PC-3 (cell line): ENCODE results near the gene AKNA. TPM values are rescaled to one million over a fixed set of nuclear protein-coding genes. Genes with fewer than 3 reads are reported as not detected.

Experiments used
- ATAC-seq: fragments of 200-7000 bp; cut with Tn5 transposase; 2 replicates; pipeline ENCODE4 v1.9.1; 2020; ENCODE audit warnings: mild to moderate bottlenecking, moderate library complexity
- BruUV-seq: library from RNA; stranded (reverse); fragments of 400-500 nt; replicated peaks from 2 replicates; lab custom pipeline; 2021; lab: Mats Ljungman, UMichigan
- CTCF ChIA-PET: fragments of 300-600 bp; sonication (Branson Sonifier 250); formaldehyde crosslinking; loops from one replicate; lab custom pipeline; 2022; ENCODE audit warnings: antibody characterized with exemption; lab: Charles Lee
- POLR2A ChIA-PET: fragments of 300-600 bp; sonication (Branson Sonifier 250); formaldehyde crosslinking; loops from one replicate; lab custom pipeline; 2022; ENCODE audit warnings: antibody characterized with exemption; ENCODE audit not compliant: unreplicated experiment; lab: Charles Lee
- DNase-seq: peaks from one replicate; pipeline ENCODE4 v3.0.0-alpha.2; 2015
- H2AFZ ChIP-seq: fragments of 300-600 bp; sonication (generic); 2 replicates; pipeline ENCODE4 v1.6.0; 2016; ENCODE audit warnings: antibody characterized with exemption, low read length
- H3F3A ChIP-seq: fragments of 300-600 bp; sonication (generic); one replicate; pipeline ENCODE4 v1.6.0; 2017; ENCODE audit warnings: antibody characterized with exemption, low read length, control low read depth, mild to moderate bottlenecking; ENCODE audit not compliant: unreplicated experiment
- H3K27ac ChIP-seq: fragments of 300-600 bp; sonication (generic); 2 replicates; pipeline ENCODE4 v1.5.1; 2016; ENCODE audit warnings: mild to moderate bottlenecking, low read length
- H3K27me3 ChIP-seq: fragments of 300-600 bp; sonication (generic); 2 replicates; pipeline ENCODE4 v1.6.1; 2016; ENCODE audit warnings: low read length, mixed read lengths
- H3K36me3 ChIP-seq: fragments of 300-600 bp; sonication (generic); 2 replicates; pipeline ENCODE4 v1.6.1; 2016; ENCODE audit warnings: low read depth, mixed run types, low read length, mixed read lengths
- H3K4me1 ChIP-seq: fragments of 300-600 bp; sonication (generic); 2 replicates; pipeline ENCODE4 v1.5.1; 2016; ENCODE audit warnings: low read length; ENCODE audit not compliant: insufficient read depth
- H3K4me2 ChIP-seq: fragments of 300-600 bp; sonication (generic); 2 replicates; pipeline ENCODE4 v1.6.0; 2016; ENCODE audit warnings: low read length
- H3K4me3 ChIP-seq: fragments of 300-600 bp; sonication (generic); 2 replicates; pipeline ENCODE4 v1.5.1; 2016; ENCODE audit warnings: mild to moderate bottlenecking, low read length, mixed read lengths
- H3K79me2 ChIP-seq: fragments of 300-600 bp; sonication (generic); 2 replicates; pipeline ENCODE4 v1.6.1; 2017; ENCODE audit warnings: low read length, mixed read lengths
- H3K9ac ChIP-seq: fragments of 300-600 bp; sonication (generic); 2 replicates; pipeline ENCODE4 v1.6.0; 2016; ENCODE audit warnings: mild to moderate bottlenecking, low read length
- H3K9me2 ChIP-seq: fragments of 300-600 bp; sonication (generic); replicated peaks from 2 replicates; pipeline ENCODE4 v1.6.1; 2016; ENCODE audit warnings: mixed run types, low read length, mixed read lengths
- H3K9me3 ChIP-seq: fragments of 300-600 bp; sonication (generic); 2 replicates; pipeline ENCODE4 v1.6.1; 2016; ENCODE audit warnings: low read length, mixed read lengths
- H4K20me1 ChIP-seq: fragments of 300-600 bp; sonication (generic); 2 replicates; pipeline ENCODE4 v1.6.1; 2016; ENCODE audit warnings: low read length, mixed read lengths
- CTCF ChIP-seq: fragments of 300-600 bp; sonication (generic); conservative IDR thresholded peaks from 2 replicates; pipeline ENCODE4 v1.5.1; 2017; ENCODE audit warnings: antibody characterized with exemption, low read depth, mild to moderate bottlenecking, low read length
- EZH2 ChIP-seq: fragments of 300-600 bp; sonication (generic); IDR thresholded peaks from one replicate; pipeline ENCODE4 v1.6.1; 2017; ENCODE audit warnings: antibody characterized with exemption, mild to moderate bottlenecking, low read length; ENCODE audit not compliant: unreplicated experiment
- EZH2phosphoT487 ChIP-seq: fragments of 300-600 bp; sonication (generic); IDR thresholded peaks from 2 replicates; pipeline ENCODE4 v1.6.1; 2018; ENCODE audit warnings: mild to moderate bottlenecking, antibody characterized with exemption, low read length, borderline replicate concordance
- intact Hi-C: fragments of 100-400 bp; cut with micrococcal nuclease; formaldehyde crosslinking; loops from 2 replicates; pipeline ENCODE4 v1.9.0; 2023
- total RNA-seq: library from RNA; depleted of rRNA; stranded (reverse); fragments of >200 nt; gene quantifications from 2 replicates; pipeline ENCODE4 v1.2.3, GENCODE V29; 2014

The AKNA gene
- total RNA-seq, 1 experiment from 2014 or later = 9.1 TPM

GRCh38 chr9:114361542-114361941 lies 26.2 kb downstream of the AKNA start:
- Histone ChIP-seq H3K9me3 (no peaks in the 10 kb centered on the region), H3K4me1 (peaks cover 30% of the 10 kb centered on the region), H3K9me2 (no peaks in the 10 kb centered on the region), H3K4me3 (no peak overlapping the region), H3K27me3 (no peaks in the 10 kb centered on the region), H2AFZ (no peak overlapping the region), H3K36me3 (no peaks in the 10 kb centered on the region), H3K4me2 (no peak overlapping the region), H3K9ac (no peak overlapping the region), H3F3A (no peaks in the 10 kb centered on the region), H3K27ac (no peak overlapping the region), H3K79me2 (no peaks in the 10 kb centered on the region), H4K20me1 (no peaks in the 10 kb centered on the region)
- ChIA-PET CTCF (no interaction called here), POLR2A (no interaction called here)
- no peak for ATAC-seq
- intact Hi-C loops = no loop called here
- DNase-seq = no peak
- no TSS peak for BruUV-seq
- TF ChIP-seq EZH2 = no peak

GRCh38 chr9:114359801-114360200 lies 28.0 kb downstream of the AKNA start:
- ChIA-PET POLR2A (no interaction called here), CTCF (no interaction called here)
- H3K4me1 ChIP-seq = peaks cover 17% of the 10 kb centered on the region
- no peak for DNase-seq
- H3K36me3 ChIP-seq = no peaks in the 10 kb centered on the region
- intact Hi-C loops = no loop called here
- no TSS peak for BruUV-seq
- no peak overlapping the region for H3K27ac ChIP-seq
- H3K9me3 ChIP-seq = no peaks in the 10 kb centered on the region
- no peak for ATAC-seq
- H3K9me2 ChIP-seq = no peaks in the 10 kb centered on the region
- no peak for TF ChIP-seq CTCF
- no peak for TF ChIP-seq EZH2
- TF ChIP-seq EZH2phosphoT487 = no peak
- H2AFZ ChIP-seq = no peak overlapping the region
- H3K9ac ChIP-seq = no peak overlapping the region
- no peaks in the 10 kb centered on the region for H3F3A ChIP-seq
- no peak overlapping the region for H3K4me2 ChIP-seq
- H3K27me3 ChIP-seq = no peaks in the 10 kb centered on the region
- no peaks in the 10 kb centered on the region for H4K20me1 ChIP-seq
- H3K4me3 ChIP-seq = no peak overlapping the region
- no peaks in the 10 kb centered on the region for H3K79me2 ChIP-seq

- DNase-seq (no peak), ATAC-seq (no peak)
- BruUV-seq = no TSS peak
- H3K79me2 ChIP-seq = no peaks in the 10 kb centered on the region
- intact Hi-C loops = no loop called here
- H3F3A ChIP-seq = no peaks in the 10 kb centered on the region
- H3K9me3 ChIP-seq = no peaks in the 10 kb centered on the region
- no peak overlapping the region for H3K9ac ChIP-seq
- ChIA-PET POLR2A (no interaction called here), CTCF (no interaction called here)
- H2AFZ ChIP-seq = no peak overlapping the region
- H3K9me2 ChIP-seq = no peaks in the 10 kb centered on the region
- no peak overlapping the region for H3K4me3 ChIP-seq
- no peak overlapping the region for H3K27ac ChIP-seq
- H4K20me1 ChIP-seq = no peaks in the 10 kb centered on the region
- no peaks in the 10 kb centered on the region for H3K4me1 ChIP-seq
- no peaks in the 10 kb centered on the region for H3K36me3 ChIP-seq
- no peak overlapping the region for H3K4me2 ChIP-seq
- no peak for TF ChIP-seq EZH2phosphoT487
- no peak for TF ChIP-seq CTCF
- no peak for TF ChIP-seq EZH2
- H3K27me3 ChIP-seq = no peaks in the 10 kb centered on the region
Observed at GRCh38 chr9:114357911-114358328, 29.9 kb downstream of the AKNA start.
